ENCODE results near the gene NUAK1. TPM values are rescaled to one million over a fixed set of nuclear protein-coding genes. Genes with fewer than 3 reads are reported as not detected.

NUAK1 gene
- polyA plus RNA-seq, 1 donor from 2014 or later = 8.3 TPM

GRCh38 chr12:106032623-106032925, 106.2 kb downstream of the NUAK1 start:
- no peaks in the 10 kb centered on the region for H4K20me1 ChIP-seq (ENCODE audit: insufficient read depth)
- H3K9ac ChIP-seq (ENCODE audit: low read length) = no peak overlapping the region
- H3K27ac ChIP-seq (ENCODE audit: low read length) = no peak overlapping the region
- H3K4me3 ChIP-seq (ENCODE audit: low read length) = no peak overlapping the region
- H3K36me3 ChIP-seq (ENCODE audit: insufficient read depth, low read length) = no peaks in the 10 kb centered on the region
- no peaks in the 10 kb centered on the region for H3K27me3 ChIP-seq (ENCODE audit: insufficient read depth, low read depth, low read length)
- no peaks in the 10 kb centered on the region for H3K79me2 ChIP-seq (replicated peaks; ENCODE audit: insufficient read depth, low read length)
- no peak overlapping the region for H3K4me2 ChIP-seq (ENCODE audit: low read length)
- H3K9me2 ChIP-seq (ENCODE audit: insufficient read depth, low read length) = no peaks in the 10 kb centered on the region
- TF ChIP-seq MXI1 (conservative IDR thresholded peaks at IDR 0.05; ENCODE audit: poor library complexity, severe bottlenecking) (no peak), RAD21 (conservative IDR thresholded peaks at IDR 0.05) (no peak), SMC3 (conservative IDR thresholded peaks at IDR 0.05; ENCODE audit: poor library complexity) (no peak), CTCF (IDR thresholded peaks at IDR 0.05; ENCODE audit: poor library complexity, severe bottlenecking) (no peak), EZH2 (IDR thresholded peaks at IDR 0.05; ENCODE audit: borderline replicate concordance, insufficient read depth, low read length, poor library complexity, severe bottlenecking) (no peak), REST (IDR thresholded peaks at IDR 0.05; ENCODE audit: borderline replicate concordance) (no peak), POLR2AphosphoS5 (IDR thresholded peaks at IDR 0.05) (no peak), EP300 (conservative IDR thresholded peaks at IDR 0.05; ENCODE audit: poor library complexity, severe bottlenecking) (no peak), TAF1 (IDR thresholded peaks at IDR 0.05; ENCODE audit: low read depth) (no peak)
- H3F3A ChIP-seq (ENCODE audit: insufficient read depth, low read length, poor library complexity, severe bottlenecking) = no peaks in the 10 kb centered on the region
- no peak overlapping the region for H2AFZ ChIP-seq (ENCODE audit: low read depth, low read length)
- H3K9me3 ChIP-seq (ENCODE audit: low read length) = no peaks in the 10 kb centered on the region

- no peak overlapping the region for H2AFZ ChIP-seq (ENCODE audit: low read depth, low read length)
- TF ChIP-seq REST (IDR thresholded peaks at IDR 0.05; ENCODE audit: borderline replicate concordance) = no peak
- no peak overlapping the region for H3K27ac ChIP-seq (ENCODE audit: low read length)
- no peaks in the 10 kb centered on the region for H4K20me1 ChIP-seq (ENCODE audit: insufficient read depth)
- H3K36me3 ChIP-seq (ENCODE audit: insufficient read depth, low read length) = no peaks in the 10 kb centered on the region
- H3K4me2 ChIP-seq (ENCODE audit: low read length) = no peak overlapping the region
- H3K9ac ChIP-seq (ENCODE audit: low read length) = no peak overlapping the region
- H3K9me2 ChIP-seq (ENCODE audit: insufficient read depth, low read length) = no peaks in the 10 kb centered on the region
- no peaks in the 10 kb centered on the region for H3F3A ChIP-seq (ENCODE audit: insufficient read depth, low read length, poor library complexity, severe bottlenecking)
- H3K79me2 ChIP-seq (replicated peaks; ENCODE audit: insufficient read depth, low read length) = no peaks in the 10 kb centered on the region
- H3K27me3 ChIP-seq (ENCODE audit: insufficient read depth, low read depth, low read length) = no peaks in the 10 kb centered on the region
- H3K4me3 ChIP-seq (ENCODE audit: low read length) = no peak overlapping the region
- H3K9me3 ChIP-seq (ENCODE audit: low read length) = no peaks in the 10 kb centered on the region
Observed at GRCh38 chr12:106031761-106032622, 106.8 kb downstream of the NUAK1 start.
